ENCODE results near the gene BCL2.

- TF ChIP-seq CTCF (IDR thresholded peaks at IDR 0.05) (no peak), POLR2A (IDR thresholded peaks at IDR 0.05) (no peak)
These were observed 26.5 kb downstream of the BCL2 start for GRCh38 chr18:63292831-63293683.
